ENCODE results near the gene TMEM53. TPM values are rescaled to one million over a fixed set of nuclear protein-coding genes. Genes with fewer than 3 reads are reported as not detected.
"Not testable (repeated sequence)": the region's sequence is repeated elsewhere in the genome, so short reads cannot be mapped to it uniquely, and the experiment has no call there.

The TMEM53 gene
- total RNA-seq, 1 experiment from 2014 or later = 22.9 TPM

DNA sequence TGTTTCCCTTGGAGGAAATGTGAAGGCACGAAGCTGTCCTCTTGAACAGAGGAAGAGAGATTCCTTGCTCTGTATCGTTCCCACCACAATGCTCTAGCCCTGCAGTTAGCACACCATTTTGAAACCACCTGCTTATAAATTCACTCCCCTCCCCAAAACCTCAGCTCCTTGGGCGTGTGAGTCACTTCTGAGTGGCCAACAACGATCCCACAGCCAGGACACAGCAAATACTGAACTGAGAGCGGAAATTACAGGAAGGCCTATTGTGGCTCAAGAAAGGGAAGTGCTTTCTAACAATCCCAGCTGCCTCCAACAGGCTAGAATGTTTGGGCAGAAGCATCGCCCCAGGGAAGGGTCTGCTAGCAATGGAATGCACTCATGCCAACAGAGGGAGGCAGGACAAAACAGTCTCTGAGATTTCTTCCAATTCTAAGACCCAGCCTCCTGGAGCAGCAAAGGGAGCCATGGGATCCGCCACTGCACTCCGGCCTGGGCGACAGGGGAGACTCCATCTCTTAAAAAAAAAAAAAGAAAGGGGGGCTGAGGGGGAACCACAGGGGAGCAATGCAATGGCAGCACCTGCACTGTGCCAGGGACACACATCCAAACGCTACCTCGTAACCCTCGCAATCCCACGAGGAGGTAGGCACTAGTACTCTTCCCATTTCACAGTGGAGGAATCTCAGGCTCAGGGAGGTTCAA is 1.9 kb downstream of the TMEM53 start:
- Histone ChIP-seq H3K27me3 (ENCODE audit: control insufficient read depth, insufficient read depth, low read length) (no peaks in the 10 kb centered on the region), H3K9me3 (ENCODE audit: control insufficient read depth, insufficient read depth, low read depth, low read length) (no peaks in the 10 kb centered on the region), H3K36me3 (ENCODE audit: control insufficient read depth, insufficient read depth, low read length) (no peaks in the 10 kb centered on the region), H3K4me3 (ENCODE audit: low read depth in 2 of 2, low read length in 2 of 2) (peak overlapping the region in 1 of 2 experiments; percentile 96; a peak in 1 of 4 replicates), H3K4me1 (ENCODE audit: control insufficient read depth, insufficient read depth, low read length) (peaks cover 26% of the 10 kb centered on the region), H3K27ac (ENCODE audit: low read length) (no peak overlapping the region)
- no peak for TF ChIP-seq TCF7L2 (IDR thresholded peaks at IDR 0.05; ENCODE audit: low read depth, low read length)
- TF ChIP-seq, protein P1, sequence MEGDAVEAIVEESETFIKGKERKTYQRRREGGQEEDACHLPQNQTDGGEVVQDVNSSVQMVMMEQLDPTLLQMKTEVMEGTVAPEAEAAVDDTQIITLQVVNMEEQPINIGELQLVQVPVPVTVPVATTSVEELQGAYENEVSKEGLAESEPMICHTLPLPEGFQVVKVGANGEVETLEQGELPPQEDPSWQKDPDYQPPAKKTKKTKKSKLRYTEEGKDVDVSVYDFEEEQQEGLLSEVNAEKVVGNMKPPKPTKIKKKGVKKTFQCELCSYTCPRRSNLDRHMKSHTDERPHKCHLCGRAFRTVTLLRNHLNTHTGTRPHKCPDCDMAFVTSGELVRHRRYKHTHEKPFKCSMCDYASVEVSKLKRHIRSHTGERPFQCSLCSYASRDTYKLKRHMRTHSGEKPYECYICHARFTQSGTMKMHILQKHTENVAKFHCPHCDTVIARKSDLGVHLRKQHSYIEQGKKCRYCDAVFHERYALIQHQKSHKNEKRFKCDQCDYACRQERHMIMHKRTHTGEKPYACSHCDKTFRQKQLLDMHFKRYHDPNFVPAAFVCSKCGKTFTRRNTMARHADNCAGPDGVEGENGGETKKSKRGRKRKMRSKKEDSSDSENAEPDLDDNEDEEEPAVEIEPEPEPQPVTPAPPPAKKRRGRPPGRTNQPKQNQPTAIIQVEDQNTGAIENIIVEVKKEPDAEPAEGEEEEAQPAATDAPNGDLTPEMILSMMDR (IDR thresholded peaks at IDR 0.05) = no peak
- TF ChIP-seq POLR2AphosphoS5 (IDR thresholded peaks at IDR 0.05; ENCODE audit: low read depth, low read length) = no peak
- TF ChIP-seq SIN3A (IDR thresholded peaks at IDR 0.05; ENCODE audit: borderline replicate concordance, insufficient read depth, low read depth, low read length) = no peak
- TF ChIP-seq, protein P2, sequence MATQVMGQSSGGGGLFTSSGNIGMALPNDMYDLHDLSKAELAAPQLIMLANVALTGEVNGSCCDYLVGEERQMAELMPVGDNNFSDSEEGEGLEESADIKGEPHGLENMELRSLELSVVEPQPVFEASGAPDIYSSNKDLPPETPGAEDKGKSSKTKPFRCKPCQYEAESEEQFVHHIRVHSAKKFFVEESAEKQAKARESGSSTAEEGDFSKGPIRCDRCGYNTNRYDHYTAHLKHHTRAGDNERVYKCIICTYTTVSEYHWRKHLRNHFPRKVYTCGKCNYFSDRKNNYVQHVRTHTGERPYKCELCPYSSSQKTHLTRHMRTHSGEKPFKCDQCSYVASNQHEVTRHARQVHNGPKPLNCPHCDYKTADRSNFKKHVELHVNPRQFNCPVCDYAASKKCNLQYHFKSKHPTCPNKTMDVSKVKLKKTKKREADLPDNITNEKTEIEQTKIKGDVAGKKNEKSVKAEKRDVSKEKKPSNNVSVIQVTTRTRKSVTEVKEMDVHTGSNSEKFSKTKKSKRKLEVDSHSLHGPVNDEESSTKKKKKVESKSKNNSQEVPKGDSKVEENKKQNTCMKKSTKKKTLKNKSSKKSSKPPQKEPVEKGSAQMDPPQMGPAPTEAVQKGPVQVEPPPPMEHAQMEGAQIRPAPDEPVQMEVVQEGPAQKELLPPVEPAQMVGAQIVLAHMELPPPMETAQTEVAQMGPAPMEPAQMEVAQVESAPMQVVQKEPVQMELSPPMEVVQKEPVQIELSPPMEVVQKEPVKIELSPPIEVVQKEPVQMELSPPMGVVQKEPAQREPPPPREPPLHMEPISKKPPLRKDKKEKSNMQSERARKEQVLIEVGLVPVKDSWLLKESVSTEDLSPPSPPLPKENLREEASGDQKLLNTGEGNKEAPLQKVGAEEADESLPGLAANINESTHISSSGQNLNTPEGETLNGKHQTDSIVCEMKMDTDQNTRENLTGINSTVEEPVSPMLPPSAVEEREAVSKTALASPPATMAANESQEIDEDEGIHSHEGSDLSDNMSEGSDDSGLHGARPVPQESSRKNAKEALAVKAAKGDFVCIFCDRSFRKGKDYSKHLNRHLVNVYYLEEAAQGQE (IDR thresholded peaks at IDR 0.05; ENCODE audit: insufficient read depth in 1 of 2, low read depth in 2 of 2, low read length in 1 of 2) = no peak
- POLR2A ChIA-PET = interaction anchor here (0.9 kb wide), 1 partner anchor 49 kb away, joined by 3 read pairs; no protein-coding TSS in a partner anchor
- intact Hi-C loops (cut with micrococcal nuclease; ENCODE audit: unreplicated experiment) = no loop called here
- BruUV-seq (replicated peaks) = no TSS peak
- ATAC-seq = no peak
- CTCF ChIA-PET = no interaction called here
- in situ Hi-C loops (cut with HindIII; ENCODE audit: low pct_unique_long_range_greater_than_20kb, low sequenced_read_pairs) = no loop called here
- no peak for DNase-seq (ENCODE audit: low read depth, low spot score)

DNA sequence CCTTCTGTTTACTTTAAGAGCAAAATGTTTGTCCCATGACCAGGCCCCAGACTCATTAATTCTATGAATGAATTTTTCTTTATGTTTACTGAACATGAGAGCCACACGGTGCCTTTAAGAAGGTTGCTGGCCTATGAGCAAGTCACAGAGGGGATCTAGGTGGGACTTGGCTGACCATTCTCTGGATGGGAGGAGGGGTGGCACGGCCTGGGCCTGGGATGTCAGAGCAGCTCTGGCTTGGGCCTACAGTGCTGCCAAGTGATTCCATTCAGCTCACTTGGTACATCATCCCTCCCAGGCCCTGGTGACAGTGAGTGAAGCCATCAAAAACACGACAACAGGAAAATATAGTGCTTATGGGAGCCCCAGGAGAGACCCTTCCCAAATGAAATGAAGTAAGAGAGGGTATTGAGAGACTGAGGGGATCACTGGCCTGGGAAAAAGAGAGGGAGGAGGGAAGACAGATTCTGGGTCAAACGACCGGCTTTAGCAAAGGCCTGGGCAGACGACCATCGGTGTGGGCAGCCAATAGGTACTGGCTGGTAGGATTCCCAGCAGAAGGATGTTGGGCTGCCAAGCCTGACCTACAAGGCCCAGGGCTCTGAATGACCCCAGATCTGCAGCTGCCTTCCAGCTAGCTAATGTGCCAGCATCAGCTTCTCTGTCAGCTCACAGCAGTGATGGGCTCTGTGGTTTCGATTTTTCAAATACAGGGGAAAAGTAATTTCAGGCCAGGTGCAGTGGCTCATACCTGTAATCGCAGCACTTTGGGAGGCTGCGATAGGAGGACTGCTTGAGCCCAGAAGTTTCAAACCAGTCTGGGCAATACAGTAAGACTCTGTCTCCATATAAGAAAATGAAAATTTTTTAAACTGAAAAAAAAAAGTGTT is 3.3 kb downstream of the TMEM53 start:
- no TSS peak for BruUV-seq (replicated peaks)
- Histone ChIP-seq H3K27me3 (ENCODE audit: control insufficient read depth, insufficient read depth, low read length) (no peaks in the 10 kb centered on the region), H3K27ac (ENCODE audit: low read length) (no peak overlapping the region), H3K36me3 (ENCODE audit: control insufficient read depth, insufficient read depth, low read length) (no peaks in the 10 kb centered on the region), H3K4me3 (ENCODE audit: low read depth in 2 of 2, low read length in 2 of 2) (no peak overlapping the region), H3K4me1 (ENCODE audit: control insufficient read depth, insufficient read depth, low read length) (peaks cover 22% of the 10 kb centered on the region), H3K9me3 (ENCODE audit: control insufficient read depth, insufficient read depth, low read depth, low read length) (no peaks in the 10 kb centered on the region)
- ATAC-seq (no peak), DNase-seq (ENCODE audit: low read depth, low spot score) (no peak)
- ChIA-PET POLR2A (no interaction called here), CTCF (interaction anchor here (0.7 kb wide), 1 partner anchor 18 kb away, joined by 3 read pairs; no protein-coding TSS in a partner anchor)
- in situ Hi-C loops (cut with HindIII; ENCODE audit: low pct_unique_long_range_greater_than_20kb, low sequenced_read_pairs) (no loop called here), intact Hi-C loops (cut with micrococcal nuclease; ENCODE audit: unreplicated experiment) (no loop called here)
- no peak for TF ChIP-seq TCF7L2 (IDR thresholded peaks at IDR 0.05; ENCODE audit: low read depth, low read length)
- TF ChIP-seq, protein P1 (IDR thresholded peaks at IDR 0.05) = no peak
- TF ChIP-seq, protein P2 (IDR thresholded peaks at IDR 0.05; ENCODE audit: insufficient read depth in 1 of 2, low read depth in 2 of 2, low read length in 1 of 2) = no peak
- TF ChIP-seq SIN3A (IDR thresholded peaks at IDR 0.05; ENCODE audit: borderline replicate concordance, insufficient read depth, low read depth, low read length) = no peak
- TF ChIP-seq POLR2AphosphoS5 (IDR thresholded peaks at IDR 0.05; ENCODE audit: low read depth, low read length) = no peak

DNA sequence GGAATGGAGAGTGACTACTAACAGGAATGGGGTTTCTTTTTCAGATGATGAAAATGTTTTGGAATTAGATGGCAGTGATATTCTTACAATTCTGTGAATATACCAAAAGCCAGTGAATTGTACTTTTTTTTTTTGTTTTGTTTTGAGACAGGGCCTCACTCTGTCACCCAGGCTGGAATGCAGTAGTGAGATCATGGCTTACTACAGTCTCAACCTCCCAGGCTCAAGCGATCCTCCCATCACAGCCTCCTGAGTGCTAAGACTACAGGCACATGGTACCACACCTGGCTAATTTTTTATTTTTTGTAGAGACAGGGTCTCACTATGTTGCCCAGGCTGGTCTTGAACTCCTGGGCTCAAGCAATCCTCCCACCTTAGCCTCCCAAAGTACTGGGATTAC is 7.6 kb downstream of the TMEM53 start:
- H3K4me3 ChIP-seq (ENCODE audit: low read depth in 2 of 2, low read length in 2 of 2); in situ Hi-C loops (cut with HindIII; ENCODE audit: low pct_unique_long_range_greater_than_20kb, low sequenced_read_pairs); H3K27ac ChIP-seq (ENCODE audit: low read length); POLR2A ChIA-PET; DNase-seq (ENCODE audit: low read depth, low spot score); intact Hi-C loops (cut with micrococcal nuclease; ENCODE audit: unreplicated experiment); H3K4me1 ChIP-seq (ENCODE audit: control insufficient read depth, insufficient read depth, low read length); H3K36me3 ChIP-seq (ENCODE audit: control insufficient read depth, insufficient read depth, low read length); ATAC-seq; H3K9me3 ChIP-seq (ENCODE audit: control insufficient read depth, insufficient read depth, low read depth, low read length); BruUV-seq (replicated peaks); CTCF ChIA-PET; H3K27me3 ChIP-seq (ENCODE audit: control insufficient read depth, insufficient read depth, low read length): not testable (repeated sequence)
